GM10266 (cell line): ENCODE data around the gene PLCXD1.
A peak's percentile ranks its signal among the peaks of the same experiment; 100 is the strongest.
"Not testable (repeated sequence)": the region's sequence is repeated elsewhere in the genome, so short reads cannot be mapped to it uniquely, and the experiment has no call there.

ENCODE experiments used
- DNase-seq: peaks from one replicate; pipeline ENCODE4 v3.0.0; 2012; ENCODE audit errors: extremely low spot score
- CTCF ChIP-seq: IDR thresholded peaks from 2 replicates; pipeline ENCODE4 v1.5.1; 2012; ENCODE audit warnings: mild to moderate bottlenecking, low read depth; ENCODE audit not compliant: control insufficient read depth, insufficient read depth; ENCODE audit errors: missing control alignments

Gene PLCXD1

DNA sequence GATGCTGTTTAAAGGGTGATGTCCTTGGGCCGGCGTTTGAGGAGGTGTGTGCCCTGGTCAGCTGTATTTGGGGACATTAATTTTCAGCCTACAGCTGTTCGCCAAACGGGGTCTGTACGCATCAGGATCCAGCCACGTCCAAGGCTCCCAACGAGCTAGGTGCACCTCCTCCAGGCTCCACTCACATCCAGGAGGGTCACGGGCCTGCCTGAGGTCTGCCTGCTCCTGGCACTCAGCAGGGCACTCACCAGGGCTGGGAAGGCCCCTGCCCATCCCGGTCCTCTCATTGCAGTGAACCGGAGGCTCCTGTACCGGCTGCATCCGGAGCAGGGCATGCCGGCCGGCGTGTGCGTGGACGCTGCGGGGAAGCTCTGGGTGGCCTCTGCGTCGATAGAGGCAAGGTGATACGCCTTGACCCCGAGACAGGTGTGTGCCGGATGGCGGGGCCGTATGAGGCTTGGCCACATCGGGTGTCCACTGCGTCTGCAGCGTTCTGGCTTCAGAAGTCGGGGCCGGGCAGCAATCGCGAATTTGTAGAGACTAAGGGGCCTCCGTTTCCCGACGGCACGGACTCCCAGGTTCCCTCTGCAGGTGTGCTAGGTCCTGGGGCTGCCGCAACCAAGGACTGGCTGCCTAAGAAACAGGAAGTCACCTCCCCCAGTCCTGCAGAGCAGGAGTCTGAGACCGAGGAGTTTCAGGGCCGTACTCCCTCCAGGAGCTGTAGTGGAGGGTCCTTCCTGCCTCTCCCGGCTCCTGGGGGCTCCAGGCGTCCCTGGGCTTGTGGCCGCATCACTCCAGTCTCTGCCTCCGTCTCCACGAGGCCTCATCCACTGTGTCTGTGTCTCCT lies 27.5 kb upstream of the PLCXD1 start:
- no peak for TF ChIP-seq CTCF
- no peak for DNase-seq

GRCh38 chrX:254630-255215 lies 26.5 kb upstream of the PLCXD1 start:
- no peak for DNase-seq
- TF ChIP-seq CTCF: no peak

- no peak for TF ChIP-seq CTCF
- no peak for DNase-seq
These were observed 25.3 kb upstream of the PLCXD1 start for GRCh38 chrX:255923-256331.

- not testable (repeated sequence) for DNase-seq
These were observed 24.1 kb upstream of the PLCXD1 start for GRCh38 chrX:257054-257453.

DNA sequence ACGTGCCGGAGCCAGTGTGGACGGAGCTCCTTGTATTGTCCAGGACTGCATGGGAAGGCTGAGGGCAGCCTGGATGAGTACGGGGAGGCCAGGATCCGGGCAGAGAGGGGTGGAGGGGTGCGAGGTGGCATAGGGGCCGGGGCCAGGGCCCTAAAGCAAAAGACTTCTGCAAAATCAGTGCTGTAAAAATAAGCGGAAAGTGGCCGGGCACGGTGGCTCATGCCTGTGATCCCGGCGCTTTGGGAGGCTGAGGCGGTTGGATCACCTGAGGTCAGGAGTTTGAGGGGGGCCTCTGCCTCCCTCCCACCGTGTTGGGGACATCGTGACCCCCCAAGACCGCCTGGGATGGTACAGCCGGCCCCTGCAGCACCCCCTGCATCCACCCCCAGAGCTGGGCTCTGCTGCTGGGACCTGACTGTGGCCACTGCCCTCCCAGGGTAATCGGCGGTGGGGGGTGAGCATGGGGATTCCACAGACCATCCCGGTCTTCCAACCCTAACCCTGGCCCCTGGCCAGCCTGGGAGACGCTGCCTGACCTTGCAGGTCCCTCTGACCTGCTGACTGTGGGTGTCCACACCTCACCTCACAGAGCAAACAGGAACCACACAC lies 23.4 kb upstream of the PLCXD1 start:
- DNase-seq: no peak
- TF ChIP-seq CTCF: no peak

- TF ChIP-seq CTCF: no peak
- DNase-seq: no peak
These were observed 22.7 kb upstream of the PLCXD1 start for GRCh38 chrX:258291-259040.

DNA sequence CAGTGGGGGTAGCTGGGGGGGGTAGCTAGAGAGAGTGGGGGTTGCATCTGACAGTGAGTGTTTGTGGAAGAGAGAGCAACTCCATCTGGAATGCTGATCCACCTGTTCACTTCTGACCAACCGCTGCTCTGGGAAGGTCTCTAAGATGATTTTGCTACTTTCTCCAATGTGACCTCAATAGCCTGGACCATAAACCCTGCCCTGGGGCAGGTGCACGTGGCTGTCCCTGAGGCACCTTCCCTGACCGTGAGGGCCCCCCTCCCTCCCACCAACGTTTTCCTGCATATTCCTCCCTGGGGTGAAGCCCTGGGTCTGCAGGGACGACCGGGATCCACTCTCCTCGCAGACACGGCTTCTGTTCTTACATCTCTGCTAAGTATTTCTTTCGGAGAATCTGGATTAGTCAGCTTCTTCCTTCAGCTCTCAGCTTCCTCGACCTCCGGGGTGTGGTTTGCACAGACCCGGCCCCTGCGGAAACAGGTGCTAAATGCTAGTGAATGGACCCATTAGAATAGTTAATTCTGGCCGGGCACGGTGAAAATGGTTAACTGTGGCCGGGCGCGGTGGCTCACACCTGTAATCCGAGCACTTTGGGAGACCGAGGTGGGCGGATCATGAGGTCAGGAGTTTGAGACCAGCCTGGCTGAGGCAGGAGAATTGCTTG lies 21.4 kb upstream of the PLCXD1 start:
- no peak for TF ChIP-seq CTCF

More for the DNA sequence above, 21.4 kb upstream of the PLCXD1 start:
- peak; percentile 38 for DNase-seq
